WTC11 (cell line): ENCODE results near the gene NMT2. TPM values are rescaled to one million over a fixed set of nuclear protein-coding genes. Genes with fewer than 3 reads are reported as not detected.

Experiments
- ATAC-seq: fragments of 200-7000 bp; cut with Tn5 transposase; 2 replicates; pipeline ENCODE4 v1.10.0; 2021; ENCODE audit warnings: mild to moderate bottlenecking, moderate library complexity
- CTCF ChIA-PET: fragments of 300-600 bp; sonication (Branson Sonifier 250); formaldehyde crosslinking; loops from one replicate; lab custom pipeline; 2021; ENCODE audit warnings: antibody characterized with exemption; lab: Charles Lee
- POLR2A ChIA-PET: fragments of 350-600 bp; sonication (Branson Sonifier 250); formaldehyde crosslinking; loops from one replicate; lab custom pipeline; 2021; ENCODE audit warnings: antibody characterized with exemption; lab: Charles Lee
- DNase-seq: peaks from one replicate; pipeline ENCODE4 v3.0.0; 2021; ENCODE audit warnings: low spot score
- H3K27ac Mint-ChIP-seq: 2 replicates; pipeline ENCODE4 v1.8.0; 2021; ENCODE audit warnings: mixed read lengths
- H3K27me3 Mint-ChIP-seq: 2 replicates; pipeline ENCODE4 v1.8.0; 2021; ENCODE audit warnings: low read depth, mild to moderate bottlenecking, moderate library complexity, mixed read lengths
- H3K36me3 Mint-ChIP-seq: 2 replicates; pipeline ENCODE4 v1.8.0; 2021; ENCODE audit warnings: mixed read lengths
- H3K4me1 Mint-ChIP-seq: 2 replicates; pipeline ENCODE4 v1.8.0; 2022; ENCODE audit warnings: mixed read lengths
- H3K4me3 Mint-ChIP-seq: 2 replicates; pipeline ENCODE4 v1.8.0; 2021; ENCODE audit warnings: mild to moderate bottlenecking, moderate library complexity, mixed read lengths
- H3K9me3 Mint-ChIP-seq: 2 replicates; pipeline ENCODE4 v1.8.0; 2021; ENCODE audit warnings: mixed read lengths
- CREB1 ChIP-seq: sonication (generic); formaldehyde crosslinking; IDR thresholded peaks from 2 replicates; pipeline ENCODE4 v1.8.0; 2023; ENCODE audit warnings: mild to moderate bottlenecking, missing genetic modification reagents
- EMX1 ChIP-seq: fragments of 250-450 bp; sonication (Bioruptor Pico); IDR thresholded peaks from 2 replicates; pipeline ENCODE4 v1.8.0; 2021; ENCODE audit warnings: mild to moderate bottlenecking
- FOXK1 ChIP-seq: sonication (generic); formaldehyde crosslinking; IDR thresholded peaks from 2 replicates; pipeline ENCODE4 v1.8.0; 2022; ENCODE audit warnings: mild to moderate bottlenecking, moderate library complexity, missing genetic modification reagents
- FOXP1 ChIP-seq: sonication (generic); formaldehyde crosslinking; IDR thresholded peaks from 2 replicates; pipeline ENCODE4 v1.8.0; 2022; ENCODE audit warnings: missing genetic modification reagents, mild to moderate bottlenecking, moderate library complexity, borderline replicate concordance
- GABPB1 ChIP-seq: sonication (generic); formaldehyde crosslinking; IDR thresholded peaks from 2 replicates; pipeline ENCODE4 v1.8.1; 2023; ENCODE audit warnings: mild to moderate bottlenecking, missing genetic modification reagents
- HMGA2 ChIP-seq: fragments of 250-450 bp; sonication (Bioruptor Pico); IDR thresholded peaks from 2 replicates; pipeline ENCODE4 v1.4.0; 2021; ENCODE audit warnings: mild to moderate bottlenecking, moderate library complexity
- NR3C1 ChIP-seq: sonication (generic); formaldehyde crosslinking; conservative IDR thresholded peaks from 2 replicates; pipeline ENCODE4 v1.8.1; 2023; ENCODE audit warnings: low read depth, mild to moderate bottlenecking, missing genetic modification reagents
- OVOL2 ChIP-seq: fragments of 250-450 bp; sonication (Bioruptor Pico); IDR thresholded peaks from 2 replicates; pipeline ENCODE4 v1.9.0; 2021; ENCODE audit warnings: mild to moderate bottlenecking, borderline replicate concordance
- SMAD4 ChIP-seq: sonication (generic); formaldehyde crosslinking; IDR thresholded peaks from 2 replicates; pipeline ENCODE4 v1.8.0; 2022; ENCODE audit warnings: mild to moderate bottlenecking, missing genetic modification reagents
- TEAD4 ChIP-seq: sonication (generic); formaldehyde crosslinking; IDR thresholded peaks from 2 replicates; pipeline ENCODE4 v1.8.0; 2022; ENCODE audit warnings: mild to moderate bottlenecking, missing genetic modification reagents
- ZNF416 ChIP-seq: fragments of 250-450 bp; sonication (Bioruptor Pico); IDR thresholded peaks from 2 replicates; pipeline ENCODE4 v1.9.0; 2021; ENCODE audit warnings: mild to moderate bottlenecking, inconsistent platforms
- total RNA-seq: library from RNA; stranded (reverse); gene quantifications from 3 replicates; pipeline ENCODE4 v1.2.3, GENCODE V29; 2021
- TF ChIP-seq, protein P1 (sequence below): sonication (generic); formaldehyde crosslinking; IDR thresholded peaks from 2 replicates; pipeline ENCODE4 v1.8.1; 2022; ENCODE audit warnings: mild to moderate bottlenecking, moderate library complexity, missing genetic modification reagents
- TF ChIP-seq, protein P2 (sequence below): sonication (generic); formaldehyde crosslinking; IDR thresholded peaks from 2 replicates; pipeline ENCODE4 v1.8.1; 2023; ENCODE audit warnings: mild to moderate bottlenecking, moderate library complexity, missing genetic modification reagents
- TF ChIP-seq, protein P3 (sequence below): sonication (generic); formaldehyde crosslinking; conservative IDR thresholded peaks from 2 replicates; pipeline ENCODE4 v1.8.1; 2023; ENCODE audit warnings: mild to moderate bottlenecking, low read depth, missing genetic modification reagents, moderate library complexity
- TF ChIP-seq, protein P4 (sequence below): sonication (generic); formaldehyde crosslinking; IDR thresholded peaks from 2 replicates; pipeline ENCODE4 v1.8.1; 2022; ENCODE audit warnings: mild to moderate bottlenecking, missing genetic modification reagents, moderate library complexity, borderline replicate concordance
- TF ChIP-seq, protein P5 (sequence below): sonication (generic); formaldehyde crosslinking; IDR thresholded peaks from 2 replicates; pipeline ENCODE4 v1.8.0; 2023; ENCODE audit warnings: missing genetic modification reagents, mild to moderate bottlenecking, borderline replicate concordance
- TF ChIP-seq, protein P6 (sequence below): sonication (generic); formaldehyde crosslinking; IDR thresholded peaks from 2 replicates; pipeline ENCODE4 v1.8.0; 2022; ENCODE audit warnings: mild to moderate bottlenecking, missing genetic modification reagents

Gene NMT2
- total RNA-seq, 1 experiment from 2014 or later: 11.7 TPM

DNA sequence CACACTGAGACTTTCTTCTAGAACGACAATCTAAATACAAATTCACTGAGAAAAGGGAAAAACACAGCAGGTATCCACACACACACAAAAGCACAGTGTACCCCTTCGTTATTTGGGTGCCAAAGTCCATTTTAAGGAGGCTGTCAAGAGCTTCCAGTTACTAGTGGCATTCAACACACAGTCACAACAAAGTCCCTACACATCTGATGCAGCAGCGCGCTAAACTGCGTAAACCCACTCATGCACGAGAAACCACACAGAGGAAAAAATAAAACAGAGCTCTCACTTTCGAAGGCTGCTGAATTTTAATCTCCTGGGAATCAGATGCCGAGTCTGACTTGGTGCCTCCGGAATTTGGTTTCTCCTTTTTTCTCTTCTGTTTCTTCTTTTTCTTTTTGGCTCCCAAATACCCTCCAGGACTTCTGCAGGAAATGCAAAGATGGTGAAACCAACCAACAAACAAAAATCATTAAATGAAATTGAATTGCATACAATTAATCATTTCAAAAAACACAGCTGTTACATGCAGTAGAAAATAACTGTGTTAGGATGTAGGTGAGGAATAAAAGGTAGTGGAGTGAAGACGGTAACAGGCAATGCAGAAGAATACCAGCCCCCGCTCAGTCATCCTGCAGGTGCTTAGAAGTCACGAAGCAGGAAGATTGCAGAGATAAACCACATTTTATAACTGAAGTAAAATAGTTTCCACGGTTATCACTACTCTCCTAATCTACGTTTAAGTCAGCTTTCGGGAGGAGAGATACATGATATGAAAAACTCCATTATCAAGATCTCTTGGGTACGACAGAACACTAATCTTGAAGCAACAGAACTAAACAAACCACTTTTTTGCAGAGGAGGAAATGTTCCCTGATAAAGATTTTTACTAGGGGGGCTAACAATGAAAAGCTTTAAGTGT, 27.1 kb downstream of the NMT2 start (continued):
- TF ChIP-seq SMAD4 (CRISPR knock-in tag): no peak

DNA sequence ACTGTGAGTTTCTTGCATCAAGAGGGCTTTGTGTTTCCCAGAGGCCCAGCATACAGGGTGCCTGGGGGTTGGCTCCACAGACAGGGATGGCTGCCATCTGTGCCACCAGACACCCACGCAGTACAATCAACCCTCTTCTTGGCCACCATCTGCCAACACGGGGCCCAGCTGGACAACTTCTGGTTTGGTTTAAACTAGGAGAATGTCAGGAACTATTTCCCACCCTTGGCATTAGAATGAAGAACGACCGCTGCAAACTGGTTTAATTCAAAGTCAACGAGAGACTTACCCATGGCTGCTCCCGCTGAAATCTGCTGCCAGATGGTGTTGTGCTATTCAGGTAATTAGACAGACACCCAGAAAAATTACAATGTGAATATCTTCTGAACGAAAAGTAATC, 27.8 kb downstream of the NMT2 start:
- no peak overlapping the region for H3K4me3 Mint-ChIP-seq
- TF ChIP-seq OVOL2 (no peak), TEAD4 (CRISPR knock-in tag) (no peak), CREB1 (CRISPR knock-in tag) (no peak), FOXK1 (CRISPR knock-in tag) (no peak), NR3C1 (CRISPR knock-in tag) (no peak), SMAD4 (CRISPR knock-in tag) (no peak), FOXP1 (CRISPR knock-in tag) (no peak), GABPB1 (CRISPR knock-in tag) (no peak), HMGA2 (CRISPR knock-in tag) (no peak), EMX1 (no peak), ZNF416 (CRISPR knock-in tag) (no peak)
- TF ChIP-seq, protein P1, sequence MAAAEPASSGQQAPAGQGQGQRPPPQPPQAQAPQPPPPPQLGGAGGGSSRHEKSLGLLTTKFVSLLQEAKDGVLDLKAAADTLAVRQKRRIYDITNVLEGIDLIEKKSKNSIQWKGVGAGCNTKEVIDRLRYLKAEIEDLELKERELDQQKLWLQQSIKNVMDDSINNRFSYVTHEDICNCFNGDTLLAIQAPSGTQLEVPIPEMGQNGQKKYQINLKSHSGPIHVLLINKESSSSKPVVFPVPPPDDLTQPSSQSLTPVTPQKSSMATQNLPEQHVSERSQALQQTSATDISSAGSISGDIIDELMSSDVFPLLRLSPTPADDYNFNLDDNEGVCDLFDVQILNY (CRISPR knock-in tag): no peak
- TF ChIP-seq, protein P2, sequence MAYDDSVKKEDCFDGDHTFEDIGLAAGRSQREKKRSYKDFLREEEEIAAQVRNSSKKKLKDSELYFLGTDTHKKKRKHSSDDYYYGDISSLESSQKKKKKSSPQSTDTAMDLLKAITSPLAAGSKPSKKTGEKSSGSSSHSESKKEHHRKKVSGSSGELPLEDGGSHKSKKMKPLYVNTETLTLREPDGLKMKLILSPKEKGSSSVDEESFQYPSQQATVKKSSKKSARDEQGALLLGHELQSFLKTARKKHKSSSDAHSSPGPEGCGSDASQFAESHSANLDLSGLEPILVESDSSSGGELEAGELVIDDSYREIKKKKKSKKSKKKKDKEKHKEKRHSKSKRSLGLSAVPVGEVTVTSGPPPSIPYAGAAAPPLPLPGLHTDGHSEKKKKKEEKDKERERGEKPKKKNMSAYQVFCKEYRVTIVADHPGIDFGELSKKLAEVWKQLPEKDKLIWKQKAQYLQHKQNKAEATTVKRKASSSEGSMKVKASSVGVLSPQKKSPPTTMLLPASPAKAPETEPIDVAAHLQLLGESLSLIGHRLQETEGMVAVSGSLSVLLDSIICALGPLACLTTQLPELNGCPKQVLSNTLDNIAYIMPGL: no peak
- TF ChIP-seq, protein P3, sequence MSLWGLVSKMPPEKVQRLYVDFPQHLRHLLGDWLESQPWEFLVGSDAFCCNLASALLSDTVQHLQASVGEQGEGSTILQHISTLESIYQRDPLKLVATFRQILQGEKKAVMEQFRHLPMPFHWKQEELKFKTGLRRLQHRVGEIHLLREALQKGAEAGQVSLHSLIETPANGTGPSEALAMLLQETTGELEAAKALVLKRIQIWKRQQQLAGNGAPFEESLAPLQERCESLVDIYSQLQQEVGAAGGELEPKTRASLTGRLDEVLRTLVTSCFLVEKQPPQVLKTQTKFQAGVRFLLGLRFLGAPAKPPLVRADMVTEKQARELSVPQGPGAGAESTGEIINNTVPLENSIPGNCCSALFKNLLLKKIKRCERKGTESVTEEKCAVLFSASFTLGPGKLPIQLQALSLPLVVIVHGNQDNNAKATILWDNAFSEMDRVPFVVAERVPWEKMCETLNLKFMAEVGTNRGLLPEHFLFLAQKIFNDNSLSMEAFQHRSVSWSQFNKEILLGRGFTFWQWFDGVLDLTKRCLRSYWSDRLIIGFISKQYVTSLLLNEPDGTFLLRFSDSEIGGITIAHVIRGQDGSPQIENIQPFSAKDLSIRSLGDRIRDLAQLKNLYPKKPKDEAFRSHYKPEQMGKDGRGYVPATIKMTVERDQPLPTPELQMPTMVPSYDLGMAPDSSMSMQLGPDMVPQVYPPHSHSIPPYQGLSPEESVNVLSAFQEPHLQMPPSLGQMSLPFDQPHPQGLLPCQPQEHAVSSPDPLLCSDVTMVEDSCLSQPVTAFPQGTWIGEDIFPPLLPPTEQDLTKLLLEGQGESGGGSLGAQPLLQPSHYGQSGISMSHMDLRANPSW (CRISPR knock-in tag): no peak
- TF ChIP-seq, protein P4, sequence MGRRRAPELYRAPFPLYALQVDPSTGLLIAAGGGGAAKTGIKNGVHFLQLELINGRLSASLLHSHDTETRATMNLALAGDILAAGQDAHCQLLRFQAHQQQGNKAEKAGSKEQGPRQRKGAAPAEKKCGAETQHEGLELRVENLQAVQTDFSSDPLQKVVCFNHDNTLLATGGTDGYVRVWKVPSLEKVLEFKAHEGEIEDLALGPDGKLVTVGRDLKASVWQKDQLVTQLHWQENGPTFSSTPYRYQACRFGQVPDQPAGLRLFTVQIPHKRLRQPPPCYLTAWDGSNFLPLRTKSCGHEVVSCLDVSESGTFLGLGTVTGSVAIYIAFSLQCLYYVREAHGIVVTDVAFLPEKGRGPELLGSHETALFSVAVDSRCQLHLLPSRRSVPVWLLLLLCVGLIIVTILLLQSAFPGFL: no peak
- TF ChIP-seq, protein P5, sequence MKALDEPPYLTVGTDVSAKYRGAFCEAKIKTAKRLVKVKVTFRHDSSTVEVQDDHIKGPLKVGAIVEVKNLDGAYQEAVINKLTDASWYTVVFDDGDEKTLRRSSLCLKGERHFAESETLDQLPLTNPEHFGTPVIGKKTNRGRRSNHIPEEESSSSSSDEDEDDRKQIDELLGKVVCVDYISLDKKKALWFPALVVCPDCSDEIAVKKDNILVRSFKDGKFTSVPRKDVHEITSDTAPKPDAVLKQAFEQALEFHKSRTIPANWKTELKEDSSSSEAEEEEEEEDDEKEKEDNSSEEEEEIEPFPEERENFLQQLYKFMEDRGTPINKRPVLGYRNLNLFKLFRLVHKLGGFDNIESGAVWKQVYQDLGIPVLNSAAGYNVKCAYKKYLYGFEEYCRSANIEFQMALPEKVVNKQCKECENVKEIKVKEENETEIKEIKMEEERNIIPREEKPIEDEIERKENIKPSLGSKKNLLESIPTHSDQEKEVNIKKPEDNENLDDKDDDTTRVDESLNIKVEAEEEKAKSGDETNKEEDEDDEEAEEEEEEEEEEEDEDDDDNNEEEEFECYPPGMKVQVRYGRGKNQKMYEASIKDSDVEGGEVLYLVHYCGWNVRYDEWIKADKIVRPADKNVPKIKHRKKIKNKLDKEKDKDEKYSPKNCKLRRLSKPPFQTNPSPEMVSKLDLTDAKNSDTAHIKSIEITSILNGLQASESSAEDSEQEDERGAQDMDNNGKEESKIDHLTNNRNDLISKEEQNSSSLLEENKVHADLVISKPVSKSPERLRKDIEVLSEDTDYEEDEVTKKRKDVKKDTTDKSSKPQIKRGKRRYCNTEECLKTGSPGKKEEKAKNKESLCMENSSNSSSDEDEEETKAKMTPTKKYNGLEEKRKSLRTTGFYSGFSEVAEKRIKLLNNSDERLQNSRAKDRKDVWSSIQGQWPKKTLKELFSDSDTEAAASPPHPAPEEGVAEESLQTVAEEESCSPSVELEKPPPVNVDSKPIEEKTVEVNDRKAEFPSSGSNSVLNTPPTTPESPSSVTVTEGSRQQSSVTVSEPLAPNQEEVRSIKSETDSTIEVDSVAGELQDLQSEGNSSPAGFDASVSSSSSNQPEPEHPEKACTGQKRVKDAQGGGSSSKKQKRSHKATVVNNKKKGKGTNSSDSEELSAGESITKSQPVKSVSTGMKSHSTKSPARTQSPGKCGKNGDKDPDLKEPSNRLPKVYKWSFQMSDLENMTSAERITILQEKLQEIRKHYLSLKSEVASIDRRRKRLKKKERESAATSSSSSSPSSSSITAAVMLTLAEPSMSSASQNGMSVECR (CRISPR knock-in tag): no peak
- TF ChIP-seq, protein P6, sequence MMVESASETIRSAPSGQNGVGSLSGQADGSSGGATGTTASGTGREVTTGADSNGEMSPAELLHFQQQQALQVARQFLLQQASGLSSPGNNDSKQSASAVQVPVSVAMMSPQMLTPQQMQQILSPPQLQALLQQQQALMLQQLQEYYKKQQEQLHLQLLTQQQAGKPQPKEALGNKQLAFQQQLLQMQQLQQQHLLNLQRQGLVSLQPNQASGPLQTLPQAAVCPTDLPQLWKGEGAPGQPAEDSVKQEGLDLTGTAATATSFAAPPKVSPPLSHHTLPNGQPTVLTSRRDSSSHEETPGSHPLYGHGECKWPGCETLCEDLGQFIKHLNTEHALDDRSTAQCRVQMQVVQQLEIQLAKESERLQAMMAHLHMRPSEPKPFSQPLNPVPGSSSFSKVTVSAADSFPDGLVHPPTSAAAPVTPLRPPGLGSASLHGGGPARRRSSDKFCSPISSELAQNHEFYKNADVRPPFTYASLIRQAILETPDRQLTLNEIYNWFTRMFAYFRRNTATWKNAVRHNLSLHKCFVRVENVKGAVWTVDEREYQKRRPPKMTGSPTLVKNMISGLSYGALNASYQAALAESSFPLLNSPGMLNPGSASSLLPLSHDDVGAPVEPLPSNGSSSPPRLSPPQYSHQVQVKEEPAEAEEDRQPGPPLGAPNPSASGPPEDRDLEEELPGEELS (CRISPR knock-in tag): no peak
- TF ChIP-seq, all 79 proteins: peak for 0
- no peak for DNase-seq
- ChIA-PET POLR2A (no interaction called here), CTCF (no interaction called here)
- H3K9me3 Mint-ChIP-seq: no peaks in the 10 kb centered on the region
- no peaks in the 10 kb centered on the region for H3K36me3 Mint-ChIP-seq
- H3K4me1 Mint-ChIP-seq: peaks cover 11% of the 10 kb centered on the region
- ATAC-seq: no peak
- no peaks in the 10 kb centered on the region for H3K27me3 Mint-ChIP-seq
- H3K27ac Mint-ChIP-seq: no peak overlapping the region
